Umbilical cord (tissue), 2 donors: Measurements from ENCODE around the gene APMAP. TPM values are rescaled to one million over a fixed set of nuclear protein-coding genes. Genes with fewer than 3 reads are reported as not detected.

ENCODE experiments used
- DNase-seq: peaks from one replicate; pipeline ENCODE4 v3.0.0-alpha.2; 2015; ENCODE audit warnings: low spot score
- total RNA-seq: library from RNA; depleted of rRNA; stranded (reverse); fragments of >200 nt; gene quantifications from one replicate; pipeline ENCODE4 v1.2.3, GENCODE V29; 2014; ENCODE audit warnings: low replicate concordance; ENCODE audit not compliant: insufficient read depth

APMAP gene
- total RNA-seq, 1 donor from 2014 or later = 34.2 TPM

DNA sequence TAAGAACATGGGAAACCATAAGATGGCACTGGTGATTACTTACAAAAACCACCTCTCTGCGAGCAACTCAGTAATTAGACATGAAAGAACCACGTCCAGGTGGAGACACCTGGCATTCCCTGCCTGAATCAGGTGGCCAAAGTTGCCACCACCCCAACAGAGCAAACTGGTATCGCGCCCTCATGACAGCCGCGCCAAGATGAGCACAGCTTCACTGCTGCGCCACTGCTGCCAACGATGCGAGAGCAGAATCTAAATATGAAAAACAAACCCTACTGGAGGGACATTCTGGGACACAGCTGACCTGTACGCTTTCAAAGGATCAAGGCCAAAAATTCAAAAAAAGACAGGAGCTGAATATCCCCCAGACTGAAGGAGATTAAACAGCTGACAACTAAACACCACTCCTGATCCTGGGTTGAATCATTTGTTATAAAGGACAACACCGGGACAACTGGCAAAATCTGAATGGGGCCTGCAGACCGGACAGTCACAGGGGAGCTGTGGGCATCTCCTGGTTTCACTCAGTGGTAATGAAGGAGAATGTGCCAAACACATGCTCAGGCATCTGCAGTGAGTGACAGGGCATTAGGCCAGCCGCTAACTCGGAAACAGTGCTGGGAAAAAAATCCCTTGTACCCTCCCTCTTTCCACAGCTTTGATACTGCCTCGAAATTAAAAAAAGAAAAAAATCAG, 26.1 kb downstream of the APMAP start:
- DNase-seq = no peak

DNA sequence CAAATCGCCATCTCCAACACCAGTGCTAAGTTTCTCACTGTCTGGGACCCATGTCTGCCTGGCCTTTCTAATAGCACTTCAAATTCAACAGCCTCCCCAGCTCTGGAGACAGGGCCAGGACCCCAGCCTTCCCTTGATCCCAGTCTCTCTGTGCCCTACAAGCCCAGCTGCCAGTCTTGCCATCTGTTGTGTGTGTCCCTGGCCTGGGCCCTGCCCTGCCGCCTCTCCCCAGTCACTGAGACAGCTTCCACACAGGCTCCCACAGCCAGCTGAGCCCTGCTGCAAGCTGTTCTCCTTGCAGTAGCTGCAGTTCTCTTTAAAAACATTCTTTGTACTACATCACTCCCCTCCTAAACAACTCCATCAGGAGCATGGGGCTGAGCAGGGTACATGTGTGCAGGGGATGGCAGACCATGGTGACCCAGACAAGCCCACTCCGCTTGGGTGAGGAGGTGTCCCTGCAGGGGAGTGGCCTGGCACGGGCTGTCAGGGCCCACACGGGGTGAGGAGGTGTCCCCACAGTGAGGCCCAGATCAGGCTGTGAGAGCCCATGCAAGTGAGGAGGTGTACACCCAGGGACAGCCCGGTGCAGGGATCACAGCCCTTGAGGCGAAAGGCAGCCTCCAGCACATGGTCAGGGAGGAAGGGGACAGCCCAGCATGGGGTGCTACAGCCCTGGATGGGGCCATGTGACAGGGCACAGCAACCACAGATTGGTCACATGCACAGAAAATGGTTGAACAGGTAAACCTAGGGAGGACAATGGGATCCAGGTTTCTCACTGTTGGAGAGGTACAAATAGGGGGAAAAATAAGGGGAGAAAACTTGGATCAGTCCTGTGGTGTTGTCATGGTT, 27.3 kb downstream of the APMAP start:
- DNase-seq = no peak

DNA sequence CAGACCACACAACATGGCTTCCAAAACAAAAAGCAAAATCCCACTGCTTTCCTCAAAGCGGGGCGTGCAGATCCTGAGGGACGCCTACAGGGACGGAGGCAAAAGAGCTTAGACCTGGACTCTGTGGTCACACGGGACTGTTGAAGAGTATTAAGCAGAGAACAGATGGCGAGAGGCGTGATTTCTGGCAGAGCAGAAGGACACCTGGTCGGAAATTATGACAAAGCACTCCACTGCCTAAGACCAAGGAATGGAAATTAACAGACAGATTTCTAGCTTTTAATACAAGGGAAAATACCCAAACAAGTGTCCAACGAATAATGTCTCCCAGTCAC, 28.1 kb downstream of the APMAP start:
- no peak for DNase-seq

DNA sequence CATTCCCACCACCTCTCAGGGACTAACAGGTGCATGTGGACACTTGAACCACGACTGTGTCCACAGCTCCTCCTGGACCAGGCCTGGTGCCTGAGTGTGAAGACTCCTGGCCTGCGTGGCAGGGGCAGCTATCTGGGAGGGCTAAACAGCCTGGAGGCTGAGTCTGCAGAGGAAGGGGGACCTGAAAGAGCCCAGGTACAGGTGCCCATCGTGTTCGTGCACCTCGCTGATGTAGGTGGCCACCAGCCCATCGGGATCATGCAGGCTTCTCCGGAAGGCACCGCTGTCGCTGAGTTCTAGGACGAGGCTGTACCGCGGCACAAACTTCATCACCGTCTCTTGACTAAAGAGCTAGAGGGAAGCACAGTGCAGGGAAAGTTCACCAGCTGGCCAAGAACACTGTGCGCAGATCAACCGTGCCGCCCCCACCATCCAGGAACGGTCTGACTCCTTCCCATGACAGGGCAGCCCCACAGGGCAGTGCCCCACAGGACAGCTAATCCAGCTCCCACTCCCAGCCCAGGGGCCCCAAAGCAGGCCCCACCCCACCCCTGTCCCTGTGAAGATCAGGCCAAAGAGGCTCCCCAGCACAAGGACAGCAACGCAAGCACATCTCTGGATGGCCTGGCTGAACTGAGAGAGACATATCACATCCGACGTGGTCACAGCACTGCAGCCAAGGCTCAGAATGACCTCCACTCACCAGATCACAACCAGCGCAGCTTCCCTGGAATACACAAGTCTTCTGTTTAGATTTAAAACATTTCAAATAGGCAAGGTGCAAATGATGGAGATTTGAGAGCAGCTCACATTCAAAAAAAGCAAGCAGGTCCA, 28.7 kb downstream of the APMAP start:
- no peak for DNase-seq

DNA sequence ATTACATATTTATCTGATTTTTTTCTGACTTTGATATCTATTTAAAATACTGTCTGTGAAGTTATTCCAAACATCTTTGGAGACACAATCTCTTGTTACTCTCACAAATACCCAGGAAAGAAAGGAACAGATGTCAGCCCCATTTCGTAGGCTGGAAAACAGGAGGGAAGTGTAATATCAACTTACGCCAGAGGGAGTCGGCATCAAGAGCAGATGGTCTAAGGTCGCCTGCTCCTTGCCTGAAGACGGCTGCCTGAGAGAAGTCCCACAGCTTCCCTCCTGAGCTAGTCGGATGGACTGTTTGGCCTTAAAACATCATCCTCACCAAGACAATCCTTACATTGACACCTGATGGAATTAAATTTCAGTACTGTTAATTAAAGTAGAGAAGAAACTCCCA, 30.0 kb downstream of the APMAP start:
- no peak for DNase-seq

DNA sequence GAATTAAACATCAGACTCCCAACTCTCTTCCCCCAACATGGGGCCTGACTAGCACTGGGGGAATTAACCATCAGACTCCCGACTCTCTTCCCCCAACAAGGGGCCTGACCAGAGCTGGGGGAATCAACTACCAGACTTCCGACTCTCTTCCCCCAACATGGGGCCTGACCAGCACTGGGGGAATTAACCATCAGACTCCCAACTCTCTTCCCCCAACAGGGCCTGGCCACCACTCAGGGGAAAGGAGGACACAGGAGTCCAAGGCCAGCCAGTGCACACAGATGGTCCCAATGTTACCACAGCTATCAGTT, 30.4 kb downstream of the APMAP start:
- no peak for DNase-seq

DNA sequence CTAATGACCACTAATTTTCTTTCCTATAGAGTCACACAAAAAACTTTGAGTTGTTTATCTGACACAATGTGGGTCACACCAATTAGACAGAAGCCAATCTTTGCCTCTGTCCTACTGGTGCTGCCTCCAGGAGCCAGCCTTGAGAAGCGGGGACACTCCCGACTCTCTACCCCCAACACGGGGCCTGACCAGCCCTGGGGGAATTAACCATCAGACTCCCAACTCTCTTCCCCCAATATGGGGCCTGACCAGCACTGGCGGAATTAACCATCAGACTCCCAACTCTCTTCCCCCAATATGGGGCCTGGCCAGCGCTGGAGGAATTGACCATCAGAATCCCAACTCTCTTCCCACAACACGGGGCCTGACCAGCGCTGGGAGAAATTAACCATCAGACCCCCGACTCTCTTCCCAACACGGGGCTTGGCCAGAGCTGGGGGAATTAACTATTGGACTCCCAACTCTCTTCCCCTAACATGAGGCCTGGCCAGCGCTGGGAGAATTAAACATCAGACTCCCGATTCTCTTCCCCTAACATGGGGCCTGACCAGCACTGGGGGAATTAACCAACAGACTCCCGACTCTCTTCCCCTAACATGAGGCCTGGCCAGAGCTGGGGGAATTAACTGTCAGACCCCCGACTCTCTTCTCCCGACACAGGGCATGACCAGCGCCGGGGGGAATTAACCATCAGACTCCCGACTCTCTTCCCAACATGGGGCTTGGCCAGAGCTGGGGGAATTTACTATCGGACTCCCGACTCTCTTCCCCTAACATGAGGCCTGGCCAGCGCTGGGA, 31.0 kb downstream of the APMAP start:
- DNase-seq = no peak

DNA sequence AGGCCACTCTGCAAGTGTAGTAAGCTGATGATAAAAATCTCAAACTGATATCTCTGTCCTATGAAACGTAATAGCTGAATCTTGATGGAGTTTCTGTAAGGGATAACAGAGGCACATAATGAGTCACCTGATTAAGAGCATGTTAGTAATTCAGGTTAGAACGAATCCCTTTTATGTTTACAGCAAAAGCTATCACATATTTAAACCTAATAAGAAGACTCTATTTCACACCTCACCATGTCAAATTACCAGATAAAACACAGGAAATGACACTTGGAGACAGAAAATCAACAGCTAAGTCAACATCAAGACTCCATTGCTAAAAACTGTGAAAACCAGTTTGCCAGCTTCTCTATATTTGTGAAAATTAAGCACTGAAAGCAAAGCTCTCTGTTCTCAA, 31.7 kb downstream of the APMAP start:
- DNase-seq = no peak

DNA sequence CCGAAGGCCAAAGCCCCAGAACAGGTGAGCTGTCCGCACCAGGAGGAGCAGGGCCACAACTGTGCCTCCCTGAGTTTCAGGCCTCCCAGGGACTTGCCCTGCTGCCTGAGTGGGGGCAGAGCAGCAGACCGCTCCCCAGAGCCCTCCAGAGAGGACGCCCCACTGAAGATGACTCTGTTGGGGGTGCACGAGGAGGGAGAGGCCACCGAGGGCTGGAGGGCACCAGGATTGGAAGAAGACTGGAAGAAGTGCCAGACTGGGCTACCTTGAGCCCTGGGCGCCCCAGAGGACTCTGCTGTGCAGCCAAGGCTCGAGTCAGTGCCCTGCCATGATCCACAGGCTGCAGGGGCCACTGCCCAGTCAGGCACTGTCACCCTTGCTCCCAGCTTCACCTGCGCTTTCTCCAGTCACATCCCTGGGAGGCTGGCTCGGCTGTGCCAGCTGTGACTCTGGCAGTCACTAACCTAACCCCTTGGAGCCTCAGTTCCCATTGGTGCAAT, 32.2 kb downstream of the APMAP start:
- no peak for DNase-seq

DNA sequence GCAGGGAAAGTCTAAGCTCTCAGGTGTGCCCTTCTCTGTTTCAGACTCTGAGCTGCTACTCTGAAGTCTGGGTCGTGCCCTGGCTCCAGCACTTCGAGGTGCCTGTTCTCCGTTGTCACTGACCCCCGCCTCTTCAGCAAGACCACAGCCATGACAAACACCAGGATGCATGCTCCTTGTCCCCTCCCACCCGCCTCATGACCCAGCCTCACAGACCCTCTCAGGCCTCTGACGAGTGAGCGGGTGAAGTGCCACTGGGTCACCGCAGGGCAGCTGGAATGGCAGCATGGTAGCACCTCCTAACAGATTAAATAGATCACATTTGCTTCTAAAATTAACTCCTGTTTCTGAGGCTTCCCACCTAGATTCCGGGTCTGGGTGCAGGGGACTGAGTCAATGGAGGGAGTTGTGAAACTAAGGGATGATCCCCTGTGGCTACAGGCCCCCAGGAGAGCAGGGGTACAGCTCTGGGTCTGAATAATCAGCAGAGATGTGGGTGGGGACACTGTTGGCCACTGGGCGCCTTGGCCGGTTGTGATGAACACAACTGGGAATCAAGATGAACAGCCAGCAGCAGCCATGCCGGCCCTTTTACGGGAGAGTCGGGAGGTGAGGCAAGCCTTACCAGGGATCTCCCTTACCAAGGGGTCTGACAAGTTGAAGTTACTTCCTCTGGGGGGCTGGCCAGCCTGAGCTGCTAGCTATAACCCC, 32.8 kb downstream of the APMAP start:
- DNase-seq = no peak

DNA sequence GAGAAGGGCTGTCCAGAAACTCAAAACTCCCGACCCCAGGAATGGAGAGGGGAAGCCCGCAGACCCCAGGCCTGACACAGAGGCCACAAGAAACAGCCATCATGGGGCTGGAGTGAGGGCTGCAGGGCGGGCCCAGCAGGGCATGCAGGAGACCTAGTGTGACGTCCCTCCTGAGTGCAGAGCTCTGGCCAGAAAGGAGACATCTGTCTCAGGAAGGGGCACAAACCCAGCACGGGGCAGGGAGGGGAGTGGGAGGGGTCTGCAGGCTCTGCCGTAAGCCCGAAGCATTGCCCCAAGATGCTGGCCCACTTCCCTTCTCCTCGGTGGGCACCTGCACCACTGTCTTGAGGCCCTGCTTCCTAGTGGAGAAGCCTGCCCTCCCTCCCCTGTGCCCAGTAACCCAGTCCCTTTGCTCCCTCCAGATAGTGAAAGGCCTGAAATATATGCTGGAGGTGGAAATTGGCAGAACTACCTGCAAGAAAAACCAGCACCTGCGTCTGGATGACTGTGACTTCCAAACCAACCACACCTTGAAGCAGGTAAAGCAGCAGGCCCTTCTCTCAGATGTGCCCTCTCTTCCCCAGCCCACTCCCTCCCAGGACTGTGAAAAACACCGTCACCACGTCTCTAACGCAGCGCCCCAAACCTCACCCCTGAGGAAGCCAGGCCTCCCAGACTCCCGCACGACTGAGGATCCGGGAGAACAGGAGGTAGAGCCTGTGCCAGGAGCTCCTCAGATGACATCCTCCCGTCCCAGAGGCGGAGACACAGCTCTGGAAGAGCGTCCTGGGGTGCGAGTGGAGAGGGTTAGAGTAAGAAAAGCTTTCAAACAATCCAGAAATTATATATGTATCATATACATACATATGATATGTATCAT, 33.8 kb downstream of the APMAP start:
- no peak for DNase-seq

DNA sequence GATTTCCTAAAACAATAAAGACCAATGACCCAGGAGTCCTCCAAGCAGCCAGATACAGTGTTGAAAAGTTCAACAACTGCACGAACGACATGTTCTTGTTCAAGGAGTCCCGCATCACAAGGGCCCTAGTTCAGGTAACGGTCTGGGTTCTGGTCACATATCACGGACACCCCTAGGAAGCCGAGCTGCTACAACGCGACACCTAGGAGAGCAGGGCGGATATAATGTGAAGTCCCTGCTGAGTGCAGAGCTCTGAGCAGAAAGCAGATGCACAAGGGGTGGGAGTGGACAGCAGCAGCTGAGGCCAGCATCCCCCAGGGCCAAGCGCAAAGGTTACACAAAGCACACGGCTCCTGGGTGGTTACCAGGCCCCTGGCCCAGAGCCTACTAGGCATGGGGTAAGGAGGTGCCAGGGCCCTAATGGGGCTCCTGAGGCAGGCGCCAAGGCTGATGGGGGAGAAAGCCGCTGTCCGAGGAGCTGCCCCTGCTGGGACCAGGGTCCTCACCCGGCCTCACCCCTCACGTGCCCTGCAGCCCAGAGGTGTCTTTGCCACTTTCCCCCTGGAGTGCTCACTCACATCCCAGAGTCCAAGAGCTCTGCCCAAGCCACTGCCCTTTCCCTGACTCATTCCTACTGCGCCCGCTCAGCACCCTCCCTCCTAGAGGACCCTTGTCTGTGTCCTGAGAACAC, 35.1 kb downstream of the APMAP start:
- no peak for DNase-seq

DNA sequence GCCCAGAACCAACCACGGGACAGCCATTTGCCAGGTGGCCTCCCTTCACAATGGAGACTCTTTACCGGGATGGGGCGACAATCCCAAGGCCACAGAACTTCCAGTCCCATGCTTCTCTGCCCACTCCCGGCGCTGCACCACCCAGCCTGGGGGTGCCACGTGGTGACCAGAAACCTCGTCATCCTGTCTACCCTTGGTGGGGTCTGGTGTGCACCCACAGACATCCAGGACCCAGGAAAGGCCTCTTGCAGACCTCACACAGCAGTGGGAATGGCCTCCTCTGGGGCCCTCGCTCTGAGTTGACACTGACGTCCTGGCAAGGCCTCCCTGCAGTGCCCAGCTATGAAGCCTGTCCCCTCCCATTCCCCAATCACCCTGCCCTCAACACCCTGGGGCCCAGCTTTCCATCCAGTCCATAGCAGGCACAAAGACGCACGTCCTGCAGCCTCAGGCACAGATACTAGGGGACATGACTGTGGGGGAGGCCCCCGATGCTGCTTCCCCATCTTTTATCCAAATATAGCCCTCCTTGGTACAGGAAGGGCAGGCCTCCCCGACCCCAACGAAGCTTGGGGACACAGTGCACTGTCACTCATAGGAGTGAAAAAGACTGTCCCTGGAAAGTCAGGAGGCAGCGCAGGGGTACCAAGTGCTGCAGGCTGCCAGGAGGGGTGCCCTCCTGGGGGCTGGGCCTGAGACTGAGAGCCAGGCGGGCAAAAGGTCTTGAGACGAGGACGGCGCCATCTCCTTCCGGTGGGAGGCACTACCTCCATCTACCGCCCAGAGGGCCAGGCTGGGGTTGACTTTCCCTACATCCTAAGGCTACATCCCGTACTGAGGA, 36.3 kb downstream of the APMAP start:
- DNase-seq = no peak

DNA sequence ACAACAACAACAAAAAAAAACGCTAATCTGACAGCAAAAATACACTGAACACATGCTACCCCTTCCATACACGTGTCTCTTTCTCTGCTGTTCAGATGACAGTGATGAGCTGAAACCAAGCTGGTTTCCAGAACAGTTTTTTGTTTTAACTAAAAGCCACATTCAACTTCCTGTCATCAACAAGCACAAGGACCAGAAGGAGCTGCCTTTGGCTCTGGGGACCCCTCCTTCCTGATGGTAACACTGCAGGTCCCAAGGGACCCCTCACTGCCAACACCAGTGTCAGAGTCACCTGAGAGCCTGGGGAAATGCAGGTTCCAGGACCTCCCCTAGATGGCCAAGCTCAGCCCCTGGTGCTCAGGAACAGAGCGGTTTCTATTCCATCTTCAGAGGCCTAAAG, 37.5 kb downstream of the APMAP start:
- DNase-seq = no peak

DNA sequence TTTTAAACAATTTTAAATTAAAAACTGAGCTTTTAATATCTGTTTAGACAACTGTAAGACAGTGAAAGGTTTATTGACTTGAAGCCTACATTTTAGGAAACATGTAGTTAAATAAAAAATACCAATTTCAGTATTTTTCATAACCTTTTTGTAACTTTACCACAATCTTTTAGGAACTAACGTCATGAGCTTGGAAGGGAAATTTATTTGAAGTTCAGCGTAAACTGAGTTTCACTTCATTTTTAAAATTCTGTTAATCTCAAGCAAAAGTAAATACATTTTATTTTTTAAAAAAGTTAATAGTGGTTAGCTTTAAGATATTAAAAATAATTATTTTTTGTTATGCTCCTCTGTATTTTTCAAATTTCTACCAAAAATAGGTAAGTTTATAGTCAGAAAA, 38.0 kb downstream of the APMAP start:
- no peak for DNase-seq

DNA sequence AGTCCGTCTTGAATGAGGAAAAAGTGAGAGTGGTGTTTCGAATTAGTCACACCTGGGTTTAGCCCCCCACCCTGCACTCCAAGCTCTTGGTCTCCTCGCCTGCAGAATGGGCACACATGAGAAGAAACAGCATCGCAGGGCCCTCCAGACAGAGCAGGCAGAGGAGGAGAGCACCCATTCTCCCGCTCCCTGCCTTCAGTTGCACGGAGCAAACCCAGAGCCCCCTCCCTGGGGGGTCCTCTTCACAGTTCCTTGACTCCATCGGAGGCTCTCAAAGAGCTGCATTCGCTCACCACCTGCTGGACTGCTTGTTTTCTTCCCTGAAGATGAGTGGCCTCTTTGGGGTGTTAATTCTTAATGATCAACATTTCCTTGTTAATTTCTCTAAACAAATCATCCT, 38.4 kb downstream of the APMAP start:
- no peak for DNase-seq

DNA sequence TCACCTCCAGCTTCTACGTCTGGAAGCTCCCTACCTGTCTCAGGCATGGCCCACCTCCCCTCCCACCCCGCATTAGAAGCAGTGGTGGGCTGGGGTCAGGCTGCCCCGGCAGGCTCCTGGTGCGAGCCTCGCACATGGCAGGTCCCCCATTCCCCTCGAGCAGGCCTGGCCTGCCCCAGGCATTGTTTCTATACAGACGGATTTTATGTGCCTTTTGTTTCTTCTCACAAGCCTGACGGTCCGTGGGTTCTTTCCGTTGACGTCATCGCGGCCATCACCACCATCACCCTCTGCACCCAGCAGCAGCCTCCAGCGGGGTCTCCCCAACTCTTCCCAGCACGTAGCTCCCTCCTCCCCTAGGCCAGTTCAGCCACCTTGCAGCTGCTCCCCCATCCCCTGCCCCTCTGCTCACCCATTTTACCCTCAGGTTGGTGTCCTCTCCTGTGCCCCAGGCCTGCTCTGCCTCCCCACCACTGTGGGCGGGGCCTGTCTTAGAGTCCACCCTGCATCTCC, 38.9 kb downstream of the APMAP start:
- DNase-seq = no peak

DNA sequence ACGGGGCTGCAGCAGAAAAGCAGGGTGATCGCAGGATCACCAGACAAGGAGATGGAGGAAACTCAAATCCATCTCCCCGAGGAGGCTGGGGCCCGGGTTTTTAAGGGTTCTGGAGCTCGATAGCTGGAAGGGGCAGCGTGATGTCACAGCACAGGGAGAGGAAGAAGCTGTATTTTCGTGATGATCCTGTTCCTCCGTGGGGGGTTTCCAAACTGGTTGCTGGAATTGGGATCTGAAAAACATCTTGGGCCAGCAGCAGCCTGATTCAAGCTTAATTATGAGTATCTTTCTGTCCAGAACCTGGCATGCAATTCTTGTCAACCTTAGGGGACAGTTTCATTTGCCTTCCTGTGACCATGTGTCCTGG, 39.4 kb downstream of the APMAP start:
- no peak for DNase-seq
